Cardiac muscle cell (in vitro differentiated cells and primary cell): ENCODE data around the gene KIF25. TPM values are rescaled to one million over a fixed set of nuclear protein-coding genes. Genes with fewer than 3 reads are reported as not detected.

ENCODE experiments used
- DNase-seq, 2 donors: peaks; one replicate each; pipeline versions ENCODE4 v3.0.0 to v3.0.0-alpha.2; 2010 to 2017; ENCODE audit warnings: low read depth in 1 of 2, low spot score in 1 of 2
- H3K27ac ChIP-seq: fragments of 200-600 bp; sonication (generic); 2 replicates; pipeline ENCODE4 v1.5.1; 2016
- H3K27me3 ChIP-seq: fragments of 200-600 bp; sonication (generic); 2 replicates; pipeline ENCODE4 v1.6.0; 2016; ENCODE audit warnings: control low read depth
- H3K36me3 ChIP-seq: fragments of 200-600 bp; sonication (generic); 2 replicates; pipeline ENCODE4 v1.5.1; 2016; ENCODE audit warnings: control low read depth
- H3K4me1 ChIP-seq: fragments of 200-600 bp; sonication (generic); 2 replicates; pipeline ENCODE4 v1.8.1; 2017; ENCODE audit warnings: low read depth, mild to moderate bottlenecking, mixed run types
- H3K4me3 ChIP-seq: fragments of 200-600 bp; sonication (generic); 2 replicates; pipeline ENCODE4 v1.5.1; 2016; ENCODE audit warnings: mild to moderate bottlenecking
- H3K9me3 ChIP-seq: fragments of 200-600 bp; sonication (generic); 2 replicates; pipeline ENCODE4 v1.5.1; 2017; ENCODE audit warnings: low read depth, mild to moderate bottlenecking, control low read depth
- polyA plus RNA-seq: library from polyadenylated mRNA; unstranded; fragments of >200 nt; fragmentation: Nextera tagmentation; extraction: Ambion mirVana; gene quantifications from 2 replicates; pipeline ENCODE4 v1.2.1, GENCODE V29; 2016
- total RNA-seq: library from RNA; depleted of rRNA; stranded (reverse); fragments of >200 nt; gene quantifications from 2 replicates; pipeline ENCODE4 v1.2.3, GENCODE V29; 2016
- TF ChIP-seq, protein P1 (sequence below): IDR thresholded peaks from 2 replicates; pipeline ENCODE4 v1.5.1; 2012; ENCODE audit warnings: low read depth, mild to moderate bottlenecking, low read length

The KIF25 gene
- total and polyA plus RNA-seq, 2 experiments from 2014 or later = 0.40 to 1.6 TPM

GRCh38 chr6:168090706-168091105, 93.2 kb downstream of the KIF25 start:
- peaks cover 21% of the 10 kb centered on the region for H3K4me1 ChIP-seq
- H3K9me3 ChIP-seq = no peaks in the 10 kb centered on the region
- H3K27me3 ChIP-seq = no peaks in the 10 kb centered on the region
- no peaks in the 10 kb centered on the region for H3K36me3 ChIP-seq
- no peak overlapping the region for H3K27ac ChIP-seq
- no peak for DNase-seq
- H3K4me3 ChIP-seq = no peak overlapping the region
- TF ChIP-seq, protein P1, sequence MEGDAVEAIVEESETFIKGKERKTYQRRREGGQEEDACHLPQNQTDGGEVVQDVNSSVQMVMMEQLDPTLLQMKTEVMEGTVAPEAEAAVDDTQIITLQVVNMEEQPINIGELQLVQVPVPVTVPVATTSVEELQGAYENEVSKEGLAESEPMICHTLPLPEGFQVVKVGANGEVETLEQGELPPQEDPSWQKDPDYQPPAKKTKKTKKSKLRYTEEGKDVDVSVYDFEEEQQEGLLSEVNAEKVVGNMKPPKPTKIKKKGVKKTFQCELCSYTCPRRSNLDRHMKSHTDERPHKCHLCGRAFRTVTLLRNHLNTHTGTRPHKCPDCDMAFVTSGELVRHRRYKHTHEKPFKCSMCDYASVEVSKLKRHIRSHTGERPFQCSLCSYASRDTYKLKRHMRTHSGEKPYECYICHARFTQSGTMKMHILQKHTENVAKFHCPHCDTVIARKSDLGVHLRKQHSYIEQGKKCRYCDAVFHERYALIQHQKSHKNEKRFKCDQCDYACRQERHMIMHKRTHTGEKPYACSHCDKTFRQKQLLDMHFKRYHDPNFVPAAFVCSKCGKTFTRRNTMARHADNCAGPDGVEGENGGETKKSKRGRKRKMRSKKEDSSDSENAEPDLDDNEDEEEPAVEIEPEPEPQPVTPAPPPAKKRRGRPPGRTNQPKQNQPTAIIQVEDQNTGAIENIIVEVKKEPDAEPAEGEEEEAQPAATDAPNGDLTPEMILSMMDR = no peak

GRCh38 chr6:168091381-168092264, 94.2 kb downstream of the KIF25 start:
- Histone ChIP-seq H3K27me3 (no peaks in the 10 kb centered on the region), H3K36me3 (no peaks in the 10 kb centered on the region), H3K27ac (no peak overlapping the region), H3K4me1 (peaks cover 21% of the 10 kb centered on the region), H3K4me3 (no peak overlapping the region), H3K9me3 (no peaks in the 10 kb centered on the region)
- TF ChIP-seq, protein P1 = no peak
- DNase-seq = no peak

DNA sequence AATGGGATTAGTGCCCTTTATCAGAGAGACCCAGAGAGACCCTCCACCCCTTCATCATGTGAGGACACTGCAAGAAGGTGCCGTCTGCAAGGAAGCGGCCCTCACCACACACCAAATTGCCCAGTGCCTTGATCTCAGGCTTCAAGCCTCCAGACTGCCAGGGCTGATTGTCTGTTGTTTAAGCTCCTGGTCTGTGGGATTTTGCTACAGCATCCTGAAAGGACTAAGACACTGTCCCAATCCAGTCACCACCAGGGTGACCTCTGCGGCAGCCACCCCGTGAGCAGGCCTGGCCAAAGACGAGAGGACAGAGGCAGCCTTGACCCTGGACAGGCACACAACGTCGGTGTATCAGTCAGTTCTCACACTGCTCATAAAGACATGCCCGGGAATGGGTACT, 95.1 kb downstream of the KIF25 start:
- Histone ChIP-seq H3K27me3 (no peaks in the 10 kb centered on the region), H3K4me1 (peaks cover 19% of the 10 kb centered on the region), H3K27ac (no peak overlapping the region), H3K4me3 (no peak overlapping the region), H3K9me3 (no peaks in the 10 kb centered on the region), H3K36me3 (no peaks in the 10 kb centered on the region)
- TF ChIP-seq, protein P1 = no peak
- DNase-seq = no peak

GRCh38 chr6:168093071-168093505, 95.6 kb downstream of the KIF25 start:
- H3K9me3 ChIP-seq = no peaks in the 10 kb centered on the region
- H3K27me3 ChIP-seq = no peaks in the 10 kb centered on the region
- H3K4me1 ChIP-seq = peaks cover 14% of the 10 kb centered on the region
- no peak for DNase-seq
- TF ChIP-seq, protein P1 = no peak
- H3K4me3 ChIP-seq = no peak overlapping the region
- no peaks in the 10 kb centered on the region for H3K36me3 ChIP-seq
- no peak overlapping the region for H3K27ac ChIP-seq

DNA sequence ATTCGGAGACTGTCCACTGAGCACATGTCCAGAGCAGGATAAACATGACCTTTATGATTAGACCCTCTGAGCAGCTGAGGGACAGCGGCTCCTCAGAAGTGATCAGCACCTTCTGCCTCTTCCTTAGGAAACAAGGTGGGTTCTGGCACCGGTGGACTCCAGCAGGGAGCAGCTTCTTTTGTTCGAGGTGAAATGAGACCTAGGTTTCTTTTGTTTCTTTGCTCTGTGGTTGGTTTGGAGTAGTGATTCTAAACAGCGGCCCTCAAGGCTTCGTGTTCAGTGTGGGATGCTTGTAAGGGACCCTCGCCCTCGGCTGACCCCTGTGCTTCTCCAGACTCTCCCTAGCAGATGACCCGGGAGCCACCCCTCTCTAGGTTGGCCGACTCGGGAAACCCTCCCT, 96.2 kb downstream of the KIF25 start:
- H3K27me3 ChIP-seq = no peaks in the 10 kb centered on the region
- no peak for DNase-seq
- no peak overlapping the region for H3K27ac ChIP-seq
- H3K36me3 ChIP-seq = no peaks in the 10 kb centered on the region
- H3K9me3 ChIP-seq = no peaks in the 10 kb centered on the region
- no peak overlapping the region for H3K4me3 ChIP-seq
- TF ChIP-seq, protein P1 = no peak
- H3K4me1 ChIP-seq = peaks cover 8% of the 10 kb centered on the region

Other genes starting within 250 kb of the KIF25 start
- gene AFDN, start 170.8 kb upstream of the KIF25 start, total RNA-seq = 113 and 299 TPM in 2 replicates
- 119 and 172 TPM in 2 replicates for gene AFDN, start 170.8 kb upstream of the KIF25 start, polyA plus RNA-seq
- gene FRMD1, start 81.5 kb downstream of the KIF25 start, total RNA-seq = 0.09 TPM in 1 of 2 replicates, not detected in the other
- gene FRMD1, start 81.5 kb downstream of the KIF25 start, polyA plus RNA-seq = not detected in 2 replicates